SHP77 treated with DMSO at 0.1 percent for 48 hours (cell line): ENCODE data around the gene PPM1N.

Experiments
- DNase-seq: peaks from one replicate; lab custom pipeline; 2025; lab: John Stamatoyannopoulos, UW

Gene PPM1N

GRCh38 chr19:45498411-45499195 lies at the start of gene PPM1N:
PPM1N (plus strand) TSS chr19:45498443; CDS start chr19:45498473, 30 bp downstream.
- DNase-seq = no peak

- no peak for DNase-seq
Observed at GRCh38 chr19:45448887-45449299, 49.4 kb upstream of the PPM1N start.

DNA sequence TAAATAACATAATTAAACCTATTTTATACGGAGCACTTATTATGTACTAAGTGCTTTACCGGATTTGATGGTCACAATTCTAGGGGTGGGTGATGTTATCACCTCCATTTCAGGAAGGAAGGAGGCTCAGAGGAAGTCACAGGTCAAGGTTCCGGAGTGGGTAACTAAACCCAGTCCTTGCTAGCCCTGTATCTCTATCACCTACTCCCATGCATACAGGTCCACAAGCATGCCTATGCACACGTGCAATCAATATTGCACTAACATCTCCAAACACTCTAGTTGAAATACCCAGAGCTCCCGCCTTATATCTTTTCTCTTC lies 48.3 kb upstream of the PPM1N start:
- no peak for DNase-seq

DNA sequence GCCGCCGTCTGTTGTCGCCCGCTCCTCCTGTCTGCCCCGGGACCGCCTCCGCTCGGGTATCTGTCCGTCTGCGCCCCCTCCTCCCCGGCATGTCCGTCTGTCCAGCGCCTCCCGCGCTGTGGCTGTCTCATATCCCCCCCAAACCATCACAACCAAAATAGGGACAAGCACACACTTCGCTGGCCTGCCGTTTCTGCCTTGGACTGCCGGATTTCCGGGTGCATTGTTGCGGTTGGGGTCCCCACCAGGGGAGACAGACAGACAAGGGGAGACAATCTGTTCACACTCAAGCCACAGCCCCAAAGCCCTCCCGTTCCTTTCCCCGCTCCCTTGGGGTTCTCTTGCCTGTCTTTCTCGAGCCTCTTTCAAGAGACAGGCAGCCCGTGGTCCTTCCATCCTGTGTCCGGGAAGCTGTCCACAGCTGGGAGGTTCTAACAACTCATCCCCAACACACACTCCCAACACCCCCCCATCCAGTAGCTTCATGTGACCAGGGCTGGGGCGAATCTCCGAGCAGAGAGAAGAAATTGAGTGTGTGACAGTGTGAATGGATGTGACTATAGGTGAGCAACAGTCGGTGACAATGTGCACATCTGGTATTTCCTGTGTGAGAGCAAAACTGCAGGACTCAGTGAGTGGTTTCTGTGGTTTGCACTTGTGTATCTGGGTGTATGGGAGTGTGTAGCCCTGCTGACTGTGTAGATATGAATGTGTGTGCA lies 47.0 kb upstream of the PPM1N start:
- no peak for DNase-seq

DNA sequence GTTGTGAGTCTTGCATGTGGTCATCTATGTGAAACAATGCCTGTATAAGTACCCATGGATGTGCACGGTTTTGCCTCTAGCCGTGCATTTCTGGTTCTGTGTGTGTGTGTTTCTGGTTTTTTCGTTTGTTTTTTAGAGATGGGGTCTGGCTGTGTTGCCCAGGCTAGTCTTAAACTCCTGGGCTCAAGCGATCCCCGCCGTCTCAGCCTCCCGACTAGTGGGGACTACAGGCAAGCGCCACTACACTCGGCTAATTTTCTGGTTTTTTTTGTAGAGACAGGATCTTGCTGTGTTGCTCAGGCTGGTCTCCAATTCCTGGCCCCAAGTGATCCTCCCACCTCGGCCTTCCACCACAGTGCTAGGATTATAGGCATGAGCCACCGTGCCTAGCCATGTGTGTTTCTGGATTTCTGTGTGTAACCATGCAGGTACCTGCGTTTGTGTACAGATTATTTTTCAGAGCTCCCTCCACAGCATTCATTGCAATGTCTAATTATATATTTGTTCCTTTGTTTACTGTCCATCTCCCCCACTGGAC lies 46.3 kb upstream of the PPM1N start:
- no peak for DNase-seq

DNA sequence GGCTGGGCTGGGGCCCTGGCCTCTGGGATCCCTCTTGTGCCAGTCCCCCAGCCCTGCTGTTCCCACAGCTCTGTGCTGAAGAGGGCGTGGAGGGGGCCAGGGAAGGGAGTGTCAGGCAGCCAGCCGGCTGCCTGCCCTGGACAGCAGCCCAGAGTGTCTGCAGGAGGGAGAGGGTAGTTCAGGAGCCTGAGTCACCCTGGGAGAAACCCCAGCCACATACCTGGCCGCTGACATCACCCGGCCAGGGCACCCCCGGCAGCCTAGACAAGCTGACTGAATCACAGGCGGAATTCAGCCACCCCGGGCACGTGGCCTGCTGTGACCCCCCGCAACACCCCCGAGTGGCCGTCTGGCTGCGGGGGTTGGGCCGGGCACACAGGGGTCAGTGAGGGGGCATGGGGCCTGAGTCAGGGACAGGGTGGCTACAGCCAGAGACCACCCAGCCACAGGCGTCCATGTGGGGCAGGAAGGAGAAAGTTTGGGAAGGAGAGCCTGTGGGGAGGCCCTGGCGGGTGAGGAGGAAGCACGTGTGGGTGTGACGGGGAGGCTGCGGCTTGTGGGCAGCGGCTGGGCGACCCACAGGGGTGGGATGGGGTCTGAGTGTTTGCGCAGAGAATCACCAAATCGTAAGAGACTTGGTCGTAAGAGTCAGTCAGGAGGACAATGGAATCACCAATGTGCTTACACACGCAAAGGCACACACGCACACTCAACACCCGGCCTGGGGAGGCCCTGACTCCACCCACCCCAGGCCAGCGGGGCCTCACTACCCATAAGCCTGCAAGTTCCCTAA lies 42.3 kb upstream of the PPM1N start:
- peak; percentile 17 for DNase-seq

DNA sequence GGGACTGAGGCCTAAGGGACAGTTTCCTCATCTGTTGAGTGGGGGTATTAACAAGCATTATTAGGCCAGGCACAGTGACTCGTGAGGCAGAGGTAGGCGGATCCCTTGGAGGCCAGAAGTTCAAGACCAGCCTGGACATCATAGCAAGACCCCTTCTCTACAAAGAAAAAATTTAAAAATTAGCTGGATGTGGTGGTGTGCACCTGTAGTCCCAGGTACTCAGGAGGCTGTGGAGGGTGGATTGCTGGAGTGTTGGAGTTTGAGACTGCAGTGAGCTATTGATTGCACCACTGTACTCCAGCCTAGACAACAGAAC lies 41.8 kb upstream of the PPM1N start:
- no peak for DNase-seq

- no peak for DNase-seq
Observed at GRCh38 chr19:45457776-45458175, 40.5 kb upstream of the PPM1N start.

GRCh38 chr19:45460807-45461347 lies 37.4 kb upstream of the PPM1N start:
- DNase-seq = no peak

GRCh38 chr19:45462174-45462573 lies 36.1 kb upstream of the PPM1N start:
- DNase-seq = no peak

DNA sequence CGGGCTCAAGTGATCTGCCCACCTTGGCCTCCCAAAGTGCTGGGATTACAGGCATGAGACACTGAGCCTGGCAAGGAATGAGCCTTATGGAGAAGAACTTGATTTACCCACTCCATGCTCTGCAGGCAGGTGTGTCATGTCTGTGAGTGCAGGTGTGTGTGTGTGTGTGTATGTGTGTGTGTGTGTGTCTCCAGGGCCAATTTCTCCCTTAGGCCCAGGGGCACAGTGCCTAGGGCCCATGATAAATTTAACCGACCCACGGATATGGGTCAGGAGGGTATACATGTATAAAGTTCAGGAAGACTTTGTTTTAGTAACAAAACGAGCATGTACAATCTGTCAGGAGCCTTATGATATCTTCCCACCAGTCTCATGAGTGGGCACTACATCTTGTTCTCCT lies 35.0 kb upstream of the PPM1N start:
- no peak for DNase-seq

GRCh38 chr19:45464274-45464673 lies 34.0 kb upstream of the PPM1N start:
- DNase-seq = no peak

- DNase-seq = no peak
Observed at GRCh38 chr19:45464852-45465441, 33.3 kb upstream of the PPM1N start.

GRCh38 chr19:45467115-45467455 lies 31.2 kb upstream of the PPM1N start:
- DNase-seq = no peak

DNA sequence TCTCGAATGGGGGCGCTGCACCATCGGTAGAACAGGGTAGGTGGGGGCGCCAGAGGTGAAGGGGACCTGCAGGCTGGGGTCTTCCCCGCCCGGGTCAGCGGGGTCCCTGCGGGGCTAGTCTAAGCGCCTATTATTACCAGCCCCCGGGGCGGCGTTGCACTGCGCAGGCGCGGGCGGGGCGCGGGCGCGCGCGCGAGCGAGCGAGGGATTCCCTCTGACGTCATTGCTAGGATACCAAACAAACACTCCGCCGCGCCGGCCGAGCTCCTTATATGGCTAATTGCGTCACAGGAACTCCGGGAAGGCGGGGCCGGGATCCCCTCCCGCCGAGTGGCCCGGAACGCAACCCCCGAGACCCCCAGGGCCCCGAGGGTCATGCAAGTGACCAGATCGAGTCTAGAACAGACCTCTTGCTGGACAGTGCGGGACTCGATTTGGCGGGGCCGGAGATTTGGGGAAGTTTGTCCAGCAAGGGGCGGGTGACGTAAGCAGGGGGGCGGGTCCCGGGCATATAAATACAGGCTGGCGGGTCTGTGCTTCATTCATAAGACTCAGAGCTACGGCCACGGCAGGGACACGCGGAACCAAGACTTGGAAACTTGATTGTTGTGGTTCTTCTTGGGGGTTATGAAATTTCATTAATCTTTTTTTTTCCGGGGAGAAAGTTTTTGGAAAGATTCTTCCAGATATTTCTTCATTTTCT lies 30.6 kb upstream of the PPM1N start, which contains the start of gene FOSB:
FOSB (plus strand) TSS at position 541 of the 703 bp plus-strand sequence. CDS start 591 bp downstream, outside the sequence.
- DNase-seq = peak; percentile 43

GRCh38 chr19:45468159-45468651 lies 30.0 kb upstream of the PPM1N start:
- DNase-seq = no peak

DNA sequence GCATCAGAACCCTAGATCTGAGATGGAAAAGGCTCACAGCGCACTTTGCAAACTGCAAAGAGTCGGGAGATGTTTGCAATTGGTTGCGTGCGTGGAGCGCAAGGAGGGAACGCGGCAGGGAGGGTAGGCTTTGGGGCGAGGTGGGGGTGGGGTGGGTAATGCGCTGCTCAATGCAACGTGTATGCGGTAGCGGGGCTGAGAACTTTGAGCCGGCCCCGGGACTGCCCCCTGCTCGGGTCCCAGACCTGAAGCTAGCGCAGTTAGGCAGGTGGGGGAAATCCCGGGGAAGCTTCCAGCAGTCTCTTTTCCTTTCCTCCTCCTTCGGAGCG lies 29.5 kb upstream of the PPM1N start:
- no peak for DNase-seq

- DNase-seq = peak; percentile 80
Observed at GRCh38 chr19:45469132-45469944, 28.9 kb upstream of the PPM1N start.

GRCh38 chr19:45469945-45470761 lies 28.1 kb upstream of the PPM1N start:
- no peak for DNase-seq

- DNase-seq = no peak
Observed at GRCh38 chr19:45470762-45471081, 27.5 kb upstream of the PPM1N start.
